ENCODE data around the gene SEPHS1. TPM values are rescaled to one million over a fixed set of nuclear protein-coding genes. Genes with fewer than 3 reads are reported as not detected.

SEPHS1 gene
- total RNA-seq, 4 donors from 2014 or later, result 60.0 to 85.6 (median 68.1) TPM

DNA sequence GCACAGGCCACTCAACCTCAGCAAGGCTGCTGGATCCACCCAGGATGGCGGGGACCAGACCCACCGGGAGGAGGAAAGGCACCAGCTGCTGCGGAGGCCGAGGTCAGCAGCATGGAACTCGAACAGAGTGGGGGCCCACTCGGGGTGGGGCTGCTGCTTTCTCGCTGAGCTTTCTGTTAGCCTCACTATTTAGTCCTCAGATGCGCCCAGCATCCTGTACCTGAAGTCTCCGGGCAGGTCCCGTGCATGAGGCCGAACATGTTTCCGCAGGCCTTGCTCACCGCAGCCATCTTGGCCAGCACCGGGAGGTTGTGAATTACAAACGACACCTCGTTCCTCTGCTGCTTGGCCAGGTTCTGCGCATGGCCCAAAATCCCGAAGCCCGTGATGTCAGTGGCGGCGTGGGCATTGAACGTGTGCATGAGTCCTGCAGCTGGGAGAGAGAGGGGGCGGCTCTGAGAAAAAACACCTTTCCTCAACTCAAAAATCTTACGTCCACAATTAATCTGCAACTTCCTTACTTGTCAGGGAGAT, 25.4 kb downstream of the SEPHS1 start:
- Histone ChIP-seq H3K27ac (no peak overlapping the region), H3K9me3 (no peaks in the 10 kb centered on the region), H3K4me1 (no peaks in the 10 kb centered on the region), H3K36me3 (peaks cover 37 to 62% of the 10 kb centered on the region in 2 donors), H3K4me3 (replicated peaks in 1 of 3) (no peak overlapping the region), H3K27me3 (no peaks in the 10 kb centered on the region)
- TF ChIP-seq CTCF (IDR thresholded peaks at IDR 0.05) (no peak), POLR2A (IDR thresholded peaks at IDR 0.05) (no peak)
- intact Hi-C loops (cut with DNase I), result no loop called here
- DNase-seq, result no peak
- WGBS, 2 donors, result 96 to 99% methylated on average over 23 to 24 of the region's 24 CpGs

DNA sequence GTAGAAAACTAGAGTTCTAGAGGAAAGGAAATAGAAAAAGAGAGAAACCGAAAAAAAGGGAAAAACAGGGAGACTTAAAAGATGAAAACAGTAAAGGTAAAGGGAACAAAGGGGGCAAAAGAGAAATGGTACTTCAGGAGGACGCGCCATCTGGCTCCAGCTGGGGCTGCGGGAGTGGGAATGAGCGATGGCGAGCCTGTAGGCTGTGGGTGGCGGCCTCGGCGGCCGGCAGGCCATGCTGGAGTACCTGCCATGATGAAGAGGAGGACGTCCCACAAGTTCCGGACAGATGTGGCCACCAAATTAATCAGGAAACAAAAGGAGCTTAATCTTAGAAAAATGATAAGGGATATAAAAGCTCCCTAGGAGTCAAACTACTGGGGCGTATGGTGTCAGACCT, 26.5 kb downstream of the SEPHS1 start:
- H3K27me3 ChIP-seq, result no peaks in the 10 kb centered on the region
- TF ChIP-seq POLR2A (IDR thresholded peaks at IDR 0.05) (no peak), CTCF (IDR thresholded peaks at IDR 0.05) (no peak)
- no peaks in the 10 kb centered on the region for H3K9me3 ChIP-seq
- intact Hi-C loops (cut with DNase I), result no loop called here
- peaks cover 37 to 55% of the 10 kb centered on the region in 2 donors for H3K36me3 ChIP-seq
- no peaks in the 10 kb centered on the region for H3K4me1 ChIP-seq
- no peak overlapping the region for H3K4me3 ChIP-seq (replicated peaks in 1 of 3)
- no peak for DNase-seq
- H3K27ac ChIP-seq, result no peak overlapping the region
- WGBS, 2 donors, result 95 to 97% methylated on average over 13 of the region's 13 CpGs

GRCh38 chr10:13319166-13319565, 28.9 kb downstream of the SEPHS1 start:
- intact Hi-C loops (cut with DNase I), result no loop called here
- WGBS, 2 donors, result 85 to 86% methylated on average over 7 of the region's 7 CpGs
- H3K36me3 ChIP-seq, result peaks cover 24 to 37% of the 10 kb centered on the region in 2 donors

GRCh38 chr10:13317474-13317873, 30.6 kb downstream of the SEPHS1 start:
- Histone ChIP-seq H3K9me3 (no peaks in the 10 kb centered on the region), H3K27me3 (no peaks in the 10 kb centered on the region), H3K4me3 (replicated peaks in 1 of 3) (no peak overlapping the region), H3K4me1 (no peaks in the 10 kb centered on the region), H3K27ac (no peak overlapping the region), H3K36me3 (peaks cover 15 to 34% of the 10 kb centered on the region in 2 donors)
- no peak for TF ChIP-seq CTCF (IDR thresholded peaks at IDR 0.05)
- TF ChIP-seq POLR2A (IDR thresholded peaks at IDR 0.05), result no peak
- 61 to 75% methylated on average over 6 of the region's 6 CpGs for WGBS, 2 donors
- intact Hi-C loops (cut with DNase I), result no loop called here
- DNase-seq, result no peak

More at GRCh38 chr10:13319166-13319565, 28.9 kb downstream of the SEPHS1 start:
- H3K4me1 ChIP-seq, result no peaks in the 10 kb centered on the region
- H3K27me3 ChIP-seq, result no peaks in the 10 kb centered on the region
- no peak overlapping the region for H3K27ac ChIP-seq
- TF ChIP-seq POLR2A (IDR thresholded peaks at IDR 0.05) (no peak), CTCF (IDR thresholded peaks at IDR 0.05) (no peak)
- no peak for DNase-seq
- H3K9me3 ChIP-seq, result no peaks in the 10 kb centered on the region
- H3K4me3 ChIP-seq (replicated peaks in 1 of 3), result no peak overlapping the region

- TF ChIP-seq CTCF (IDR thresholded peaks at IDR 0.05) (no peak), POLR2A (IDR thresholded peaks at IDR 0.05) (no peak)
- whole genome bisulfite sequencing, 2 donors, result 94 to 97% methylated on average over 7 of the region's 7 CpGs
- Histone ChIP-seq H3K27ac (no peak overlapping the region), H3K4me1 (no peaks in the 10 kb centered on the region), H3K27me3 (no peaks in the 10 kb centered on the region), H3K36me3 (peaks cover 12 to 27% of the 10 kb centered on the region in 2 donors), H3K9me3 (no peaks in the 10 kb centered on the region), H3K4me3 (replicated peaks in 1 of 3) (no peak overlapping the region)
- intact Hi-C loops (cut with DNase I), result no loop called here
- no peak for DNase-seq
These were observed 31.3 kb downstream of the SEPHS1 start for GRCh38 chr10:13316635-13317311.

All from thyroid gland (tissue), 4 donors.